ENCODE data around the gene PUSL1. TPM values are rescaled to one million over a fixed set of nuclear protein-coding genes. Genes with fewer than 3 reads are reported as not detected.

The PUSL1 gene
- total RNA-seq, 1 donor from 2014 or later = 21.5 TPM

DNA sequence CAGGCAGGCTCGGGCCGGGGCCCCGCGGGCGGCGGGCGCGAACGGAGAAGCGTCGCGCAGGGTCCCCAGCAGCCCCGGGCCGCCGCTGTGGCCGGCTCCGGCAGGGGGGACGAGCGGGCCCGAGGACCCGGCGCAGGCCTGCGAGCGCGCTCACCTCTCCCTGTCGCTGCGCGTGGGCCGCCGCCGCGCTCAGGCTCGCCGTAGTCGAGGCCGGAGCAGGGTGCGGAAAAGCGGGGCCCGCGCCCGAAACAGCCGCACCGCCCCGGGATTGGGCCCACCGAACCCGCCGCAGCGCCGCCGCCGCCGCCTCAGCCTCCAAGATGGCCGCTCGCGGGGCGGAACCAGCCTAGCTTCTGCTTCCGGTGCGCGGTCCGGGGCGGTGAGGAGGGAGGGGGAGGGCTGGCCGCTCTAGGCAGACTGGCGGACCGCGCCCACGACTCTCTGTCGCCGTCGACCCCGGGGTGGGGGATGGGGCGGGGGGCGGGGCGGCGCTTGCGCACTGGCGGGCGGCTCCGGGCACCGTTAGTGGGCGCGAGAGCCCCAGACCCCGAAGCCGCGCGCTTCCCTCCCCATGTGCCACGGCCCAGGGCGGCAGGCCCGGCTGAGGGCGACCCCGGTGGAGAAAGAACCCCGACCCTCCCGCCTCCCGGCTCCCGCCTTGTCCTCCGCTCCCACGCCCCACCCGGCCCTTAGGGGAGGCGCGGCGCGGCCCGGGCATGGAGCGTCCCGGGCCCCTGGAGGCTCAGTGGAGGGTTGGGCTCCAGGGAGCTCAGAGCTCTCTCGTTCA is 34.7 kb upstream of the PUSL1 start, which contains the start of gene UBE2J2:
Gene UBE2J2 (minus strand): TSS at position 343 of the 787 bp plus-strand sequence. CDS start 5,862 bp downstream, outside the sequence.
- Mint-ChIP-seq H3K36me3 (ENCODE audit: unreplicated experiment) (peaks cover 5% of the 10 kb centered on the region), H3K4me3 (ENCODE audit: unreplicated experiment) (peak within 1 kb of the TSS; percentile 83), H3K4me1 (ENCODE audit: unreplicated experiment) (peaks cover 29% of the 10 kb centered on the region), H3K27ac (ENCODE audit: unreplicated experiment) (peak within 1 kb of the TSS; percentile 79), H3K9me3 (ENCODE audit: unreplicated experiment) (no peaks in the 10 kb centered on the region), H3K27me3 (ENCODE audit: unreplicated experiment) (no peaks in the 10 kb centered on the region)
- TF ChIP-seq, protein P1, sequence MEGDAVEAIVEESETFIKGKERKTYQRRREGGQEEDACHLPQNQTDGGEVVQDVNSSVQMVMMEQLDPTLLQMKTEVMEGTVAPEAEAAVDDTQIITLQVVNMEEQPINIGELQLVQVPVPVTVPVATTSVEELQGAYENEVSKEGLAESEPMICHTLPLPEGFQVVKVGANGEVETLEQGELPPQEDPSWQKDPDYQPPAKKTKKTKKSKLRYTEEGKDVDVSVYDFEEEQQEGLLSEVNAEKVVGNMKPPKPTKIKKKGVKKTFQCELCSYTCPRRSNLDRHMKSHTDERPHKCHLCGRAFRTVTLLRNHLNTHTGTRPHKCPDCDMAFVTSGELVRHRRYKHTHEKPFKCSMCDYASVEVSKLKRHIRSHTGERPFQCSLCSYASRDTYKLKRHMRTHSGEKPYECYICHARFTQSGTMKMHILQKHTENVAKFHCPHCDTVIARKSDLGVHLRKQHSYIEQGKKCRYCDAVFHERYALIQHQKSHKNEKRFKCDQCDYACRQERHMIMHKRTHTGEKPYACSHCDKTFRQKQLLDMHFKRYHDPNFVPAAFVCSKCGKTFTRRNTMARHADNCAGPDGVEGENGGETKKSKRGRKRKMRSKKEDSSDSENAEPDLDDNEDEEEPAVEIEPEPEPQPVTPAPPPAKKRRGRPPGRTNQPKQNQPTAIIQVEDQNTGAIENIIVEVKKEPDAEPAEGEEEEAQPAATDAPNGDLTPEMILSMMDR (IDR thresholded peaks at IDR 0.05) = no peak
- DNase-seq (ENCODE audit: extremely low spot score, unreplicated experiment) = peak; percentile 97

DNA sequence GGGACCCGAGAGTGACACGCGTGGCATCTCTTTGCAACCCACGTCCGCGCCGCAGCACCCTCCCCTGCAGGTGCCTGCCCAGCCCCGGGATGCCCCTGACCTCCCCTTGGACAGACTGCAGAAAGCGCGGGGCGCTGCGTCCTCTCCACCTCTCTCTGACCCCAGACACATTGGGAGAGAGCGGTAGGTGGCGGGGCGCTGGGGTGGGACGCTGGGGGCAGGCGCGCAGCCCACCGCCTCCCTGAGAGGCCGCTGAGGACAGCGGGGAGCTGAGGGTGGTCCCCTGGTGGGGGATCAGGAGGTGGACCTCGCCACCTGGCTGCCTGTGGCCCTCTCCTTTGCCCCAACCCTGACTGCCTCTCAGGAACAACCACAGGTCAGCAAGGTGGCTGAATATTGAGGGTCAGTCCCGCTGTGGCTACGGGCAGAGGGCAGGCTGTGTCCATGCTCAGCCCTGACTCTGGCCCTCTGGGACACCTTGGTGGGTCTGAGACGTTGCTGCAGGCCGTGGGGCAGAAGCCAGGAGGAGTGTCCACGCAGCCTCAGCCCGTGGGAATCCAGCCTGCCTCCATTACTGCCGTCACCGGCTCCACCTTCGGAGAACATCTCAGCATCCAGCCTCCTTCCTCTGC is 34.0 kb upstream of the PUSL1 start:
- Mint-ChIP-seq H3K4me1 (ENCODE audit: unreplicated experiment) (peaks cover 29% of the 10 kb centered on the region), H3K27ac (ENCODE audit: unreplicated experiment) (peak overlapping the region; percentile 31), H3K4me3 (ENCODE audit: unreplicated experiment) (peak overlapping the region; percentile 65), H3K36me3 (ENCODE audit: unreplicated experiment) (peaks cover 5% of the 10 kb centered on the region), H3K9me3 (ENCODE audit: unreplicated experiment) (no peaks in the 10 kb centered on the region), H3K27me3 (ENCODE audit: unreplicated experiment) (no peaks in the 10 kb centered on the region)
- TF ChIP-seq, protein P1 (IDR thresholded peaks at IDR 0.05) = no peak
- no peak for DNase-seq (ENCODE audit: extremely low spot score, unreplicated experiment)

DNA sequence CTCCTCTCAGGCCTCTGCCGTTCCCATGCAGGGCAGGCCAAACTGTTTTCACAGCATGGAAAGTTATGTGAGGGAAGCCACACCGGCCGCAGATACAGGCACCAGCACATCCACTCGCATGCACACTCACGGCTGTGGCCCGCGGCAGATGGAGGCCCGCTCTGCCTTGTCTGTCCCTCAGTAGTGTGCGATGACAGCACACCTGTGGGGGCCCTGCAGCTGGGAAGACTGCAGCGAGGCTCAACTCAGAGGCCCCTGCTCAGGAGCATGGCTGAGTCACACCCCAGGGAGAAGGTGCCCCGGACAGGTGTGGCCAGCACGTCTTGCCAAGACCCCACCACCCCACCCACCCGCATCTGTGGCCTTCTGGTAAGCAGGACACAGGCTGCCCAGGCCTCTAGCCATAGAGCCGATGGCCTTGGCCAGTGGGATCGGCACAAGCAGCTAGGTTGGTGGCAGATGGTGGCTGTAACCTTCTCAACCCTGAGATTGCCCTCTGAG is 33.4 kb upstream of the PUSL1 start:
- H3K9me3 Mint-ChIP-seq (ENCODE audit: unreplicated experiment) = no peaks in the 10 kb centered on the region
- peak overlapping the region; percentile 31 for H3K27ac Mint-ChIP-seq (ENCODE audit: unreplicated experiment)
- peaks cover 26% of the 10 kb centered on the region for H3K4me1 Mint-ChIP-seq (ENCODE audit: unreplicated experiment)
- H3K27me3 Mint-ChIP-seq (ENCODE audit: unreplicated experiment) = no peaks in the 10 kb centered on the region
- TF ChIP-seq, protein P1 (IDR thresholded peaks at IDR 0.05) = no peak
- no peak for DNase-seq (ENCODE audit: extremely low spot score, unreplicated experiment)
- H3K4me3 Mint-ChIP-seq (ENCODE audit: unreplicated experiment) = peak overlapping the region; percentile 65
- peaks cover 5% of the 10 kb centered on the region for H3K36me3 Mint-ChIP-seq (ENCODE audit: unreplicated experiment)

DNA sequence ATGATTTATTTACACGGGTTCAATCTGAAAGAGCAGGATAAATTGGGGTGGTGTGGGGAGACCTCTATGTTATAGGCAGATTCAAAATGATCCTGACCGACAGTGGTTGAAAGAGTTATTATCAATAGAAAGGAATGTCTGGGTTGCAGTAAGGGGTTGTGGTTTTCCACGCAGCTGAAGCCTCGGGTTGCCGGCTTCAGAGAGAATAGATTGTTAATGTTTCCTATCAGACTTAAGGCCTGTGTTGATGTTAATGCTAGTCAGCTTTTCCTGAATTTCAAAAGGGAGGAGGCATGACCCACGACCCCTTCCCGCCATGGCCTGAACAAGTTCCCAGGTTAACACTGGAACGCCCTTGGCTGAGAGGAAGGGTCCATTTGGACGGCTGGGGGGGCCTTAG is 32.6 kb upstream of the PUSL1 start:
- H3K27ac Mint-ChIP-seq (ENCODE audit: unreplicated experiment) = no peak overlapping the region
- no peaks in the 10 kb centered on the region for H3K27me3 Mint-ChIP-seq (ENCODE audit: unreplicated experiment)
- H3K36me3 Mint-ChIP-seq (ENCODE audit: unreplicated experiment) = peaks cover 5% of the 10 kb centered on the region
- peak overlapping the region; percentile 46 for H3K4me3 Mint-ChIP-seq (ENCODE audit: unreplicated experiment)
- no peaks in the 10 kb centered on the region for H3K9me3 Mint-ChIP-seq (ENCODE audit: unreplicated experiment)
- TF ChIP-seq, protein P1 (IDR thresholded peaks at IDR 0.05) = no peak
- DNase-seq (ENCODE audit: extremely low spot score, unreplicated experiment) = no peak
- peaks cover 18% of the 10 kb centered on the region for H3K4me1 Mint-ChIP-seq (ENCODE audit: unreplicated experiment)

DNA sequence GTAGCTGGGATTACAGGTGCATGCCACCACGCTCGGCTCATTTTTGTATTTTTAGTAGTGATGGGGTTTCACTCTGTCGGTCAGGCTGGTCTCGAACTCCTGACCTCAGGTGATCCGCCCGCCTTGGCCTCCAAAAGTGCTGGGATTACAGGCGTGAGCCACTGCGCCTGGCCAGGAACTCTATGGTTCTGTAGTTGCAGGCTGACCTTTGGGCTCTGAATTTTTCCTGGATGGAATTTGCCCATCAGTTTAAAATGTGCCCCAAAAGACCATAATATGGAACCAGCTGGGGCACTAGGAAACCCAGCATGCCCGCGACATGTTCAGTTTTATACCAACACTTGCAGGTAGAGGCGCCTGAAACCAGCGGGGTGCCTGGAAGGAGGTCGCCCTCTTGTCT is 29.8 kb upstream of the PUSL1 start:
- no peak overlapping the region for H3K27ac Mint-ChIP-seq (ENCODE audit: unreplicated experiment)
- no peak for DNase-seq (ENCODE audit: extremely low spot score, unreplicated experiment)
- H3K36me3 Mint-ChIP-seq (ENCODE audit: unreplicated experiment) = no peaks in the 10 kb centered on the region
- H3K27me3 Mint-ChIP-seq (ENCODE audit: unreplicated experiment) = no peaks in the 10 kb centered on the region
- H3K9me3 Mint-ChIP-seq (ENCODE audit: unreplicated experiment) = no peaks in the 10 kb centered on the region
- TF ChIP-seq, protein P1 (IDR thresholded peaks at IDR 0.05) = no peak
- no peaks in the 10 kb centered on the region for H3K4me1 Mint-ChIP-seq (ENCODE audit: unreplicated experiment)
- no peak overlapping the region for H3K4me3 Mint-ChIP-seq (ENCODE audit: unreplicated experiment)
